ENCODE results near the gene PEX5. TPM values are rescaled to one million over a fixed set of nuclear protein-coding genes. Genes with fewer than 3 reads are reported as not detected.

PEX5 gene
- total and polyA plus RNA-seq, 4 donors, result 19.8 to 59.8 (median 43.4) TPM

Other genes starting within 250 kb of the PEX5 start
- not detected for gene RNU7-1, start 245.9 kb upstream of the PEX5 start, total RNA-seq
- not detected for gene RNU7-1, start 245.9 kb upstream of the PEX5 start, polyA plus RNA-seq
- 100 to 1,000 TPM in 1 of 2 donors, 10 to 100 TPM in 1; 92.9 to 196 TPM for gene C12orf57, start 245.7 kb upstream of the PEX5 start, total RNA-seq
- 100 to 1,000 TPM; 370 to 437 TPM for gene C12orf57, start 245.7 kb upstream of the PEX5 start, polyA plus RNA-seq
- gene PTPN6, start 238.3 kb upstream of the PEX5 start, total RNA-seq, result 100 to 1,000 TPM in 1 of 2 donors, 10 to 100 TPM in 1; 38.2 to 140 TPM
- 100 to 1,000 TPM; 201 to 222 TPM for gene PTPN6, start 238.3 kb upstream of the PEX5 start, polyA plus RNA-seq
- 100 to 1,000 TPM; 103 to 154 TPM for gene PHB2, start 219.0 kb upstream of the PEX5 start, total RNA-seq
- 100 to 1,000 TPM; 129 to 149 TPM for gene PHB2, start 219.0 kb upstream of the PEX5 start, polyA plus RNA-seq
- 10 to 100 TPM; 25.2 to 56.3 TPM for gene EMG1, start 218.8 kb upstream of the PEX5 start, total RNA-seq
- gene EMG1, start 218.8 kb upstream of the PEX5 start, polyA plus RNA-seq, result 10 to 100 TPM; 38.6 to 42.0 TPM
- 10 to 100 TPM; 60.0 to 78.6 TPM for gene LPCAT3, start 171.2 kb upstream of the PEX5 start, total RNA-seq
- gene LPCAT3, start 171.2 kb upstream of the PEX5 start, polyA plus RNA-seq, result 10 to 100 TPM; 45.4 to 52.4 TPM
- 100 to 1,000 TPM; 253 to 291 TPM for gene C1S, start 129.0 kb upstream of the PEX5 start, total RNA-seq
- 100 to 1,000 TPM; 148 to 252 TPM for gene C1S, start 129.0 kb upstream of the PEX5 start, polyA plus RNA-seq
- gene C1R, start 97.2 kb upstream of the PEX5 start, total RNA-seq, result 100 to 1,000 TPM; 268 to 525 TPM
- 100 to 1,000 TPM; 416 to 452 TPM for gene C1R, start 97.2 kb upstream of the PEX5 start, polyA plus RNA-seq
- gene C1RL, start 80.5 kb upstream of the PEX5 start, total RNA-seq, result 100 to 1,000 TPM; 108 to 116 TPM
- gene C1RL, start 80.5 kb upstream of the PEX5 start, polyA plus RNA-seq, result 10 to 100 TPM; 60.5 to 65.4 TPM
- gene RBP5, start 60.8 kb upstream of the PEX5 start, total RNA-seq, result 1 to 10 TPM; 1.9 to 2.7 TPM
- gene RBP5, start 60.8 kb upstream of the PEX5 start, polyA plus RNA-seq, result 1 to 10 TPM; 2.0 to 3.3 TPM
- gene CLSTN3, start 59.3 kb upstream of the PEX5 start, total RNA-seq, result 10 to 100 TPM; 37.8 to 74.2 TPM
- gene CLSTN3, start 59.3 kb upstream of the PEX5 start, polyA plus RNA-seq, result 10 to 100 TPM; 30.8 to 36.3 TPM
- not detected for gene ACSM4, start 114.4 kb downstream of the PEX5 start, total RNA-seq
- not detected for gene ACSM4, start 114.4 kb downstream of the PEX5 start, polyA plus RNA-seq

Data from lung (tissue), 4 donors.